ENCODE data around the gene PXK. TPM values are rescaled to one million over a fixed set of nuclear protein-coding genes. Genes with fewer than 3 reads are reported as not detected.

Gene PXK
- total RNA-seq, 1 donor from 2014 or later: 31.2 TPM

DNA sequence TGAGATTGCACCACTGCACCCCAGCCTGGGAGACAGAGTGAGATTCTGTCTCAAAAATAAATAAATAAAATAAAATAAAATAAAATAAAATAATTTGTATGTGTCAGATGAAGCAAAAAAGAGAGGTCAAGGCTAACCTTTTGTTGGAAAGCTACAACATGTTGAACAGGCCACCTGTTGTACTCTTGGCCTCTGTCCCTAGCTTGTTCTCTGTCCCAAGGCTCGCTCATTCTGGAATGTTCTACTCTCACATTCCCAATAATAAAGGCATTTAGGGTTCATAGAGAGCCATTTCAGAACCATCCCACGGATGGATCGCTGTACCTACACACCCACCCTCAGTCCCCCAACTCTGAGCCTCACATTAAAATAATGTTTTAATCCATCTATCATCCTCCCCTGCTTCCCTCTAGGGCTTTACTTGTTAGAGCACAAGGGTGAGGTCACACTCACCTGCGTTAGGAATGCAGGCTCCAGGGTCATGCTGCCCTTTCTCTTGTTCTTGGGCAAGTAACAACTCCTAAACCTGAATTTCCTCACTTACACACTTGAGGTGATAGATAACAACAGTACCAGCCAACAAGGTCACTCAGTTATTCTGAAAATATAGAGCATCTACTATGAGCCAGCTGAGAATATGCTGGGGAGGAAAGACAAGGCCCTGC lies 134.3 kb downstream of the PXK start:
- DNase-seq: no peak

DNA sequence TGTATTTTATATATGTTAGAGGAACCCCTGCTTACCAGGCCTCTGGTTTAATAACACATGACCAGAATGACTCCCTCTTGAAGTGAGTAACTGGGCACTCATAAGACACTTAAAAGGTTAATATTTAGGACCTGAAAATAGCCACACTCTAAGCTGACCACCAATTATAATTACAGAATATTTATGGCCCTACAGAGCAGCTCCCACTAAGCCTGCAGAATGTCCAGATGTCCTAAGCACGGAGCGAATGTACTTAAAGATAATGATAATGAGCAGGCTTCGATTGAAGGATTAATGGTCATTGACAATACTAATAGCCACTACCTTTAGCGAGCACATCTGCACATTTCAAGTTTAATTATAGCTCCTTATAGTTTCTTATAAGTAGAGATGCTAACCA lies 136.4 kb downstream of the PXK start:
- DNase-seq: no peak

DNA sequence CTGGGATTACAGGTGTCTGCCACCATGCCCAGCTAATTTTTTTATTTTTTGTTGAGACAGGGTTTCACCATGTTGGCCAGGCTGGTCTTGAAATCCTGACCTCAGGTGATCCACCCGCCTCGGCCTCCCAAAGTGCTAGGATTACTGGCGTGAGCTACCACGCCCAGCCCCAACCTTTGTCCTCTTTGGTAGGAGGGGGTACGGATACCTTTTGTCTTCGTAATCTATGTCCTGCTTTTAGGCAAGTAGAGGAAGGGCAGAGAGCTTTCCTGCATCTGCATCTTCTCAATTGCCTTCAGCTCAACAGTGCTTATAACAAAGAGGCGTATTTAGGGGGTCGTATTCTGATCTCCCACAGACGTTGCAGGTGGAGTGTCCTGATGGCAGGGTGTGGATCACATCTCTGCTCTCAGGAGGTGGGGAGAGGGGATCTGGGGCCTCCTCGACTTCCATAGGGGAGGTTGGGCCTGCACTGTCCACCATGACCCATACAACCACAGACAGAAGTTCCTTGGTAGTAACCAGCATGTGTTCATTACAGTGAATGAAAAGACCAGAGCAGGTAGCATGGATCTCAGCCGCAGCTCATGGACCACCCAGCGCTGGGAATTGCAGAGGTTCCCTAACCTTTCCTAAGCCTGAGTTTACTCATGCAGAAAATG lies 137.8 kb downstream of the PXK start:
- no peak for DNase-seq

DNA sequence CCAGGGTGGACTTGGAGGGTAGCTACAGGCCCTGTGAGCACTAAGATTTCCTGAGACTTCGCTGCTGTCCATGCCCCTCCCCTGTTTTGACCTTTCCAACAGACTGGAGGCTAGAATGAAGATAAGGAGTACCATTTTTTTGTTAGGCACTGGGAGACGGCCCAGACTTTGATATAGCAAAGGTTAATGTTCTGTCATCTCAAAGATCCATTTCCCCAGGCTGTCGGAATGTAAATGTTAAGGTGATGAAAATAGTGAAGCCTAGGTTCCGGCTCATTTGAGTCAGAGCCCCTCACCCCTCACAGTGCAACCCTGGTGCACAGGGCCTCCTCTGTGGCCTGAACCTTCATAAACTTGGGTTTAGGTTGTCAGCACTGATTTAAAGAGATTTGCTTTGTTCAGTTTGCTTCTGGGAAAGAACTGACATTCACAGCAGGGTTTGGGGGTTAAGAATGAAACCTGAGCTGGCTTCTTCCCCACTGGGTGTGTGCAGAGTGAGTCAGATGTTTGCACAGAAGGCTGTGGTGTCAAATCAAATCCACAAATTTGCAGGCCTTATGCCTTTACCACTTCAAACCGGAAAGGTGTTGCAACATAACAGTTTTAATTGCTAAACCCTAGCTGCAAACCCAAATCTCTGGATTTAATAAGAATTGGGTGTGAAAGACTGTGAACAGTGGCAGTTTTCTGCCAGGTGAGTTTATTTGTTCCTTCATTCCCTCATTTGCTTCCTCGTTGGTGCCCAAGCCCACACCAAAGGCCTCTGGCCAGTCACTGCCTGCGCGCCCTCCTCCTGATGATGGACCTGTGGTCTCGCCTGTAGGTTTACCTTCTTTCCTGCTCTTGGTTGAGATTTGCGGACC lies 138.6 kb downstream of the PXK start:
- DNase-seq: no peak

DNA sequence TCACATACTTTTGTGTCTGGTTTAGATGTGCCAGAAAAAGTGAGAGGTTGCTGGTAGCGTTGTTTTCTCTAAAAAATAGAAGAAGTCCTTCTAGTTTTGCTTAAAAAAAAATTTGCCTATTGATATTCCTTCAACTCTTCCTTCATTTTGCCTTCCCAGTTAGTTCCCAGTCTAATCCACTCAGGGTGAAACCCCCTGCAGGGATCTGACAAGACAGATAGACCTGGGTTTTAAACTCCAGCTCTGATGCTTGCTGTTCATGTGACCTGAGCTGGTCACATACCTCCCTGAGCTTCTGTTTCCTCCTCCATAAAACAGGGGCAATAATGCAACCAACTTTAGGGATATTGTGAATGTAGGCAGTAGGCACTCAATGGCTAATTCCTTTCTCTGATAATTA lies 140.6 kb downstream of the PXK start:
- DNase-seq: no peak

DNA sequence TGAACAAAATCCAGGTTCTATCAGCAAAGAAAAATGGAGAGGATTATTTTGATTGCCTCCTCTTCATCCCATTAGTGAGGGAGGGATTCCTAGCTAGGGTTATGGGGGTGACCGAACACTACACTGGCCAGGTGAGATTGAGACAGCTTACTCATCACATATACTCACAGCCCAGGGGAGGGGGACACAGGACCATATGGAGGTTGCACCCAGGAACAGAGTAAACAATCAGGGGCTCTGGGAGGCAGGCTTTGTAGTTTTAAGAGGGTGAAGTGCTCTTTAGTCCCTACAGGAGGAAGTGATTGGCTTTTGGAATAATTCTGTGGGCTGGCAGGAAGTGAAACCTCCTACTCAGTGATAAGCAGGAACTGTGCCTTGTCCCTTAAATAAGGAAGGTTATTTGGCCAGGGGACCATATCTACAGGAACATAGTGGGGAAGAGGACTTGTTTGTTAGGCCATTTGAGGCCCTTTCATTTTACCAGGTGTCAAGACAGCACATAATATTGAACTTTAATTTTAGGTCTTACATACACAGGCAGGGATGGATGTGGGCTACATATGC lies 141.7 kb downstream of the PXK start:
- DNase-seq: no peak

DNA sequence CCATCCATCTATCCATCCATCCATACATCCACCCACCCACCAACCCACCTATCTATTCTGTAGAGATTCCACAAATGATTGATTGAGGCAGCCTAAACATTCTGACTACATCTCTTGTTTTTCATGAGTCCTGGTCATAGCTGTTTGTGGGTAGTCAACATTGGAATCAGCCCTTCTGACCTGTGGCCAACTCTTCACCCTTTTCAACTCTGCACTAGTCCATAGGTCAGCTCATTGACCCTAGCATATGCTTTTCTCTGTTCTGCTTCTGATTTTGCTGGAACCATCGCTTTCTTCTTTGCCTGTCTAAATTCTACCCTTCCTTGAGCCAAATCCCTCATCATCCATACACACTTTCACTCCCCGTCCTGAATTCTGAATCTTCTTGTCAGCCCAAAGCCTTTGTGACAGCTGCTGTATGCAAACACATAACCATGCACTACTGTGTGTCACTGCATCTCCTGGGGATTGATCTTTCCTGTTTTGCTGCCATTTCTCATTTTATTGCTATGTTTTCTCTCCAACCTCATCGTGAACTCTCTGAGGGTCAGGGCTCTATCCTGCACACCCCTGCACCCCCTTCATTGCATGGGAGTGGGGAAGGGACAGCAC lies 142.4 kb downstream of the PXK start:
- DNase-seq: no peak

Small RNAs within 50 kb of the gene (small RNA-seq; reads per million reads assigned to genes)
- gene AC098479.1 (ENCODE audit: low replicate concordance): not detected

Other genes starting within 250 kb of the PXK start
- 4.1 TPM for gene DNASE1L3, start 121.9 kb upstream of the PXK start, total RNA-seq
- gene ABHD6, start 95.1 kb upstream of the PXK start, total RNA-seq: 11.7 TPM
- gene RPP14, start 26.6 kb upstream of the PXK start, total RNA-seq: 13.2 TPM
- 10.6 TPM for gene HTD2, start 26.4 kb upstream of the PXK start, total RNA-seq
- gene PDHB, start 100.9 kb downstream of the PXK start, total RNA-seq: 63.6 TPM
- 13.8 TPM for gene KCTD6, start 159.2 kb downstream of the PXK start, total RNA-seq
- 15.8 TPM for gene ACOX2, start 204.3 kb downstream of the PXK start, total RNA-seq
- gene FAM107A, start 244.5 kb downstream of the PXK start, total RNA-seq: 0.59 TPM